GM12892 (cell line): ENCODE measurements around the gene CD5L.

Experiments
- POLR2A ChIP-seq: IDR thresholded peaks from 2 replicates; pipeline ENCODE4 v1.6.1; 2011; ENCODE audit warnings: low read depth, low read length, control low read depth
- POLR2AphosphoS5 ChIP-seq: IDR thresholded peaks from 2 replicates; pipeline ENCODE4 v1.6.1; 2011; ENCODE audit warnings: low read depth, low read length, control low read depth

DNA sequence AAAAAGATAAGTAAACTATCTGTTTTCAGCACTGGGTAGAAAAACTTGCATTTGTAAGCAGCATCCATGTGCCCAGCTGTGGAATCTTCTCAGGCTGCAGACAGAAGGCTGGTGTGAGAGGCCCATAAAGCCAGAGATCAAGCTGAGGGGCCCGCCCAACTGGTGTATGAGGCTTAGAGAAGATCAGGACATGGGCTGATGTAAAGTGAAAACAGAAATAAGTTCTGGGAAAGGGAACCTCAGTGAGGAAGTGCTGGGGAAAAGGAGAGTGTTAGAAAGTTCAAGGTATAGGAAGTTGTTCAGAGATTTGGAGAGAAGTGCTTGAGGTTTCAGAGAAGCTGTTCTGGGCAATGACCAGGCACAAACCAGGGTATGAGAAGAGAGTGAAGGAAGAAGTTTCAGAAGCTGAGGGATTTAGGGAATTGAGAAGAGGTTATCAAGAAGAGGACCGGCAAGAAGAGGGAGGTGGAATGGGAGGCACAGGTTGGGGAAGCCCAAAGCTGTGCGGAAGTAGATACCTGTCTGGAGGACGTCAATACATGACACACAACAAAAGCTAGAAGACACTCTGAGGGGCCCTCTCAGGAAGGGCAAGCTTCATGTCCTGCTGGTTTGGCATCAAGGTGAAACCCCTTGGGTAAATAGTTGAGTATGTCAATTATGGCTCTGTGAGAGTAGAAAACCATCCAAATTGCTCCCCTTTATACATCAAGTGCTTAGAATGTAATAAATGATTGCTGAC, 2.7 kb upstream of the CD5L start:
- TF ChIP-seq POLR2AphosphoS5 = no peak
- no peak for TF ChIP-seq POLR2A
